HG02943 (cell line): ENCODE measurements around the gene SPOCK3.
"Not testable (repeated sequence)": the region's sequence is repeated elsewhere in the genome, so short reads cannot be mapped to it uniquely, and the experiment has no call there.

Experiments used
- ATAC-seq: cut with Tn5 transposase; IDR thresholded peaks from one replicate; pipeline ENCODE4 v1.9.1; 2021; ENCODE audit warnings: mild to moderate bottlenecking, low read depth, moderate library complexity; ENCODE audit not compliant: unreplicated experiment

The SPOCK3 gene

GRCh38 chr4:167234316-167234881 lies at the start of gene SPOCK3:
Gene SPOCK3 (minus strand): TSS chr4:167234494.
- no peak for ATAC-seq

- ATAC-seq = no peak
These were observed 48.0 kb upstream of the SPOCK3 start for GRCh38 chr4:167282171-167282864.

DNA sequence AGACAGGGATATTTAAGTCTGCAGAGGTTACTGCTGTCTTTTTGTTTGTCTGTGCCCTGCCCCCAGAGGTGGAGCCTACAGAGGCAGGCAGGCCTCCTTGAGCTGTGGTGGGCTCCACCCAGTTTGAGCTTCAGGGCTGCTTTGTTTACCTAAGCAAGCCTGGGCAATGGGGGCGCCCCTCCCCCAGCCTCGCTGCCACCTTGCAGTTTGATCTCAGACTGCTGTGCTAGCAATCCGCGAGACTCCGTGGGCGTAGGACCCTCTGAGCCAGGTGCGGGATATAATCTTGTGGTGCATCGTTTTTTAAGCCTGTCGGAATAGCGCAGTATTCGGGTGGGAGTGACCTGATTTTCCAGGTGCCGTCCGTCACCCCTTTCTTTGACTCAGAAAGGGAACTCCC lies 47.3 kb upstream of the SPOCK3 start:
- ATAC-seq = not testable (repeated sequence)

DNA sequence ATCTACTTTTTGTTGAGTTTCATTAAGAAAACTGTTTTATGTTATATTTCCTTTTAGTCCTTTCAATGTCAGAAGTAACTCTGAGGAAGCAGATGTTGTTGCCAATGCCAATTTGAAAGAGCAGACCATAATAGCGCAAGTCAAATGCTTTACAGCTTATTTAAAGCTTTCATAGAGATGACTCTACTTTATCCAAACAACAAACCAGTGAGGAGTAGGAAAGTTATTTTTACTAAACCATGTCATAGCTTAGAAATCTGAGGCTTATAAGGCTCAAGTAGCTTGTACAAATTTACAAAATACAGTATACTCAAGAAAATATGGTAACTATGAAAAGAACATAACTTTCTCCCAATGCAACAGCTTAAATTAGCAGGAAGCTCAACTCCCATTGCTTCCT lies 40.1 kb upstream of the SPOCK3 start:
- ATAC-seq = no peak

GRCh38 chr4:167265231-167265630 lies 30.9 kb upstream of the SPOCK3 start:
- ATAC-seq = no peak

GRCh38 chr4:167248271-167248670 lies 14.0 kb upstream of the SPOCK3 start:
- no peak for ATAC-seq

- ATAC-seq = no peak
These were observed 5.3 kb upstream of the SPOCK3 start for GRCh38 chr4:167239627-167240026.

DNA sequence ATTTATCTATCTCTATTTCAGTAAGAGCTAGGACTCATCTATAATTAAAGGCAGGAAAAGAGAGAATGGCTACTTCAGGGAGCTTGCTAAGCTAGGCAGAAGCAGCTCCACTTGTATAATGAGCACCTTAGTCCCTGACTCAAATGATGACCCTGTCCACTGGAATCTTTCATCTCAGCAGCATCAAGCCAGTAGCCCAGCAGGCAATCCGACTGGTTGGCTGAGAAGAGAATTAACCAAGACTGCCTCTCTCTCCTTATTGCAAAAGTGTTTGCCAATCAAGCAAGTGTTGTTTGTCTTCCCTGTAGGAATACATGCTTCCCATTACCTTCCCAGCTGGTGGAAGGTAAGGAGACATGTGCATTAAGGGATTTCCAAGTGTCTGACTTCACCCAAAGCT lies 3.9 kb upstream of the SPOCK3 start:
- no peak for ATAC-seq

- no peak for ATAC-seq
These were observed 494 bp downstream of the SPOCK3 start for GRCh38 chr4:167233685-167234315.

DNA sequence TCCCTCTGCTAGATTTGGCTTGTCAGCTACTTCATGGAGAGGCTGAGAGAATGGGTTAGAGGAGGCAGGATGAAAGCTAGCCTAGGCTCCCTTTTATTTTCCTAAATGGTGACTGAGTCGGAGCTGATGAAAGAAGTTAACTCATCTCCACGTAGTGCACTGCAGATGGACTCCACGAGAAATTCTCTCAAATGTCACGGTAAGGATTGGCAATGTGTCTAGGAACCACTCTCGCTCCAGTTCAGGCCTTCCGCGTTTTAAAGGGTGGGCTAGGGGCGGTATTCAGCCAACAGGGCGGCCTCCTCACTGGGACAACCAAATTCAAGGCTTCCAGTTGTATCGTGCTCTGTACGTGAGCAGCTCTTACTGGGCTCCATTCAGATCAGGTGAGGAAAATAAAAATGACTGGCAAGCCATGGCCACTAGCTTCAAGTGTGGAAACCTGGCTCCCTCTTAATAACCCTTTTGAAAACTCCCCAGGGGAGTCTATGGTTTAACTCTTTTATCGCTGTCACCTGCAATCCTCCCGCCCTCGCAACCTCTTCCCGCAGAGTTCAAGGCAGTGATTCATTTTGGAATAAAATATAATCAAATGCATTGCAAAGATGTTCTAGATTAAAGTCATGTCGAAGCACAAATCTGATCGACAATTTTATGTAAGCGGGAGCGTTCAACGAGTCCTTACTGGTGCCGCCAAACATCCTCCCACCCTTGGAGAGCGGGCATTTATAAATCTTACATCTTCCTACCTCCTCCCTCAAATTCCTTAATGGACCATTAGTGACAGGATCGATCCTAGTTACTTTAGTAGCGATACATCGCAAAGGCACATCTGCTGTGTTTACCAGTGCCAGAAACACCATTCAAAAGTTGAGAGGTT lies 1.2 kb downstream of the SPOCK3 start:
- no peak for ATAC-seq

GRCh38 chr4:167230744-167231143 lies 3.5 kb downstream of the SPOCK3 start:
- ATAC-seq = no peak

- ATAC-seq = peak; percentile 96
These were observed 12.2 kb downstream of the SPOCK3 start for GRCh38 chr4:167222099-167222498.

DNA sequence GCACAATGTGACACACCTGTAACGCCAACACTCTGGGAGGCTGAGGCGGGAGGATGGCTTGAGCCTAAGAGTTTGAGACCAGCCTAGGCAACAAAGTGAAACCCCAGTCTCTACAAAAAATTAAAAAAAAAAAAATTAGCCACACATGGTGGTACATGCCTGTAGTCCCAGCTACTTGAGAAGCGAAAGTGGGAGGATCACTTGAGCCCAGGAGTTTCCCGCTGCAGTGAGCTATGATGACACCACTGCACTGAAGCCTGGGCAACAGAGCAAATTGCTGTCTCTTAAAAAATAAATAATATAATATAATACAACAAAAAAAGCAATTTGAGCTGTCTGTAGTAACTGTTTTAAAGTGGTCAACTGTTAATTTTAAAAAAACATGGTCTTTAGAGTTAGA lies 13.2 kb downstream of the SPOCK3 start:
- no peak for ATAC-seq

GRCh38 chr4:167218022-167218608 lies 16.2 kb downstream of the SPOCK3 start:
- no peak for ATAC-seq

DNA sequence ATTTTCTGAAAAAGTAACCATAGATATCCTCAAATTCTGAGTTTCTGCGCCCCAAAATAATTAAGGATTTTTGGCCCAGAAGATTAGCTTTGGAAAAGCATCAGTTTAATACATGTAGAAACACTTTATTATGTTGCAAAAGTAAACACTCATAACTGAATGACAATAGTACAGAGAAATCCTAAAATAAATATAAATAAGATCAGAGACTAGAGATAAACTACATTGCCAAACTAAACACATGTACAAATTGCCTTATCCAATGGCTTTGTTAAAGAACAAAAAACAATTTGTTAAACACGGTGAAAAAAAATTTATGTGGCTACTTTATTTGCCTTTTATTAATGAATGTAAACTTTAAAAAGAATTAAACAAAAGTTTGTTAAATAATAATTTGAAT lies 17.5 kb downstream of the SPOCK3 start:
- no peak for ATAC-seq

GRCh38 chr4:167210166-167210565 lies 24.1 kb downstream of the SPOCK3 start:
- no peak for ATAC-seq

DNA sequence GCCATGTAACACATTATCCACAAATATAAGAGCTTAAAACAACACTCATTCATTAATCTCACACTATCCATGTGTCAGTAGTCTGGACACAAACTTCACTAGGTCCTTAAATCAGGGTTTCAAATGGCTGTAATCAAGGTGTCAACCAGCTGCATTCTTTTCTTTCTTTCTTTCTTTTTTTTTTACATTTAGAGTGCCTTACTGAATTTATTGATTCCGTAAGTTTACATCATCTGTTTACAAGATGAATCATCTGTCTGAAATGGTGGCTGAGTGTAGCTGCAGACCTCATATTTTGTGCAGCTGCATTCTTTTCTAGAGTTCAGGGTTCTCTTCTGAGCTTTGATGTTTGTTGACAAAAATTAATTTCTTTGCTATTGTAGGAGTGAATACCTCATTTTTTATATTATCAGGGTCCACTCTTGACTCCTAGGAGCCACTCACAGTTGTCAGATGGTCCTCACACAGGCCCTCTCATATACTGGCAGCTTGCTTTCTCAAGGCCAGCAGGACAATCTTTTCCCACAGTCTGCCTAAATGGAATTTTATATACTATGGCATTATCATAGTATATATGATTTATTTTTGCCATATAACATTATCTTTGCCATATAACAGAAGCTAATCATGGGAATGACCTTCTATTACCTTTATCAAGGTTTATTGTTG lies 37.8 kb downstream of the SPOCK3 start:
- no peak for ATAC-seq

- no peak for ATAC-seq
These were observed 43.9 kb downstream of the SPOCK3 start for GRCh38 chr4:167190379-167190778.

- no peak for ATAC-seq
These were observed 48.8 kb downstream of the SPOCK3 start for GRCh38 chr4:167185465-167185864.

DNA sequence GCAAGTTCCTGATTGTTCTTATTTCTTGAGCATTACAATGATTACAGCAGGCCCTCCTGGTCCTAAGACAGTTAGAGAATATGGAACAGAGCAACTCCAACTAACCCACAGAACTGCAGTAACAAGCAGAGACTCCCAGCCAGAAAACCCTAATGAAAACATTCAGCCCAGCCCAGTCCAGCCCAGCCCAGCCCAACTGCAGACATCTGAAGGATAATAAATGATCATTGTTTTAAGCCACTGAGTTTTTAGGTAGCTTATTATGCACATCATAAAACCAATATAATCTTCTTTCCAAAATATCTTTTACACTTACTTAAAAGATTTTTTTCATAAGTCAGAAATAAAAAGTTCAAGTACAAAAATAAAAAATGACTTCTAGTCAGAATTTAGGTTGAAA lies 51.3 kb downstream of the SPOCK3 start:
- ATAC-seq = no peak
